ENCODE data around the gene GALT.

GALT gene

DNA sequence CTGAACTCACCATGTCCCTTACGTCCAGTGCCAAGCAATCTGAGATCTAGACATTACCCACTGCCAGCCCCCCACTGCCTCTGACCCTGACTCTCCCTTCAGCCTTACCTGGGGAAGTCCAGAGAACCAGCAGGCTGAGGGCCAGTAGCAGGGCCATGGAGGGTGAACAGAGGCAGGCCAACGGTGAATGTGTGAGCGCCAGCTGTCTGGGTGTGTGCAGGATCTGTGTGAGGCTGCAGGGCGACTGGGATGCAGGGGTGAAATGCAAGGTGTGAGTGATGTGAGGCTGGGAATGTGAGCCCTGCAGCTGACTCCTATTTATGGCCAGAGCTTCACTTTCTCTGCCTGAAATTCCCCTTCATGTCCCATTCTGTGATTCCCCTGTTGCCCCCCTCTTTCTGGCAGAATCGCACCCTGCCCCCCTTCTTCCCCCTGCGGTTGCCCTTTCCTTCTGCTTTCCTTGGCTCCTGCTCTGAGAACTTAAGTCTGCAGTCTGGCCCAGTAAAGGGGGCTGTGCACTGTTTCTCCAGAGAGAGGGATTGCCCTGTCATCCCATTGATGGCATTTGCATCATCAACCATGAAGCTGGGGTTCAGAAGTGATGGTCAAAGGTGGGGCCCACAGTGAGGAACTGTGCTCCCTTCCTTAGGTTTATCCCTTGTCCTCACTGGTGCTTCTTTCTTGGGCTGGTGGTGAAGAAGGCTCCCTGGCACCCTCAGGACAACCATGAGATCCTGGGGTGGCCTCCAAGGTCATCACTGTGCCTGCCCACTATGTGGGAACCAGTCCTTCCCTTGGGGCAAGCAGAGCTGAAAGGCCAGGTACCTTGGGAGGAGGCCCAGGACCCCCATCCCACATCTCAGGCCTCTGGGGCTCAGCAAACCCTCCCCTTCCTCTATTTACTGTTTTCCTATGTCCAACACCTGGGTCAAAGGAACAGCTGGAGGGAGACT, 44.8 kb downstream of the GALT start, which contains the start of gene CCL19:
TSS of gene CCL19 (minus strand) at position 294 of the 953 bp plus-strand sequence. CDS start at position 157, 137 bp downstream.
- no peak for DNase-seq
- TF ChIP-seq POLR2A (IDR thresholded peaks at IDR 0.05; ENCODE audit: low read length) (no peak), GATA1 (IDR thresholded peaks at IDR 0.05; ENCODE audit: low read depth, low read length) (no peak)

DNA sequence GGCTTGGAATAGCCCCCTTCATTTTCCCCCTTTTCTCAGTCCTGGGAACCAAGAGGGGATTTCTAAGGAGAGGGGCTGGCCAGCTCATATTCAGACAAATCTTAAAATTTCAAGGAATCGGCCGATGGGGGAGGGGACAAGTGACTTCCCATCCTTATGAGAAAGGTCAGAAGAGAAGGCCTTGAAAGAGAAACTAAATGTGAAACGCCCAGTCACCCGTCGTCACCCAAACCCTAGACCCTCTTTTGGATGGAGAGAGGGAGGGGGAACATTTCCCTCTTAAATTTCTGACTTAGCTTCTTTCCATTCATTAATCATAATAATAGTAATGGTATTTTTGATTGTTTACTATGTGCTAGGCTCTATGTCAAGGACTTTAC, 45.5 kb downstream of the GALT start:
- TF ChIP-seq GATA1 (IDR thresholded peaks at IDR 0.05; ENCODE audit: low read depth, low read length) (no peak), POLR2A (IDR thresholded peaks at IDR 0.05; ENCODE audit: low read length) (no peak)
- no peak for DNase-seq

DNA sequence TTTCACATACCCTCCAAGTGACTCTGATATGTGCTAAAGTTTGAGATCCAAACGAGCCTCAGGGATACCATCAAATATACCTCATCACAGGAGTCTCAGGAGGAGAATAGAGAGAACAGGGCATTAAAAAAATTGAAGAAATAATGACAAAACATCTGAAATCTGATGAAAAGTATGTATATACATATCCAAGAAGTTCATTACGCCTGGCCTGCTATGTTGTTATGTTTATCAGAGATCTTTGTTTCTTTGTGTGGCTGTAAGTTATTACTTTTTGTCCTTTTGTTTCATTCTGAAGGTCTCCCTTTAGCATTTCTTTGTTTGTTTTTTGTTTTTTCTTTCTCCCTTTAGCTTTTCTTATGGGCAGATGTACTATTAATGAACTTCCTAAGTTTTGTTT, 47.1 kb downstream of the GALT start:
- no peak for TF ChIP-seq POLR2A (IDR thresholded peaks at IDR 0.05; ENCODE audit: low read length)
- TF ChIP-seq GATA1 (IDR thresholded peaks at IDR 0.05; ENCODE audit: low read depth, low read length): no peak

GRCh38 chr9:34694811-34695210, 48.3 kb downstream of the GALT start:
- no peak for DNase-seq
- no peak for TF ChIP-seq POLR2A (IDR thresholded peaks at IDR 0.05; ENCODE audit: low read length)
- TF ChIP-seq GATA1 (IDR thresholded peaks at IDR 0.05; ENCODE audit: low read depth, low read length): no peak

More for the DNA sequence above, 47.1 kb downstream of the GALT start:
- no peak for DNase-seq
